ENCODE results near the gene KAT7. TPM values are rescaled to one million over a fixed set of nuclear protein-coding genes. Genes with fewer than 3 reads are reported as not detected.

The KAT7 gene
- total and polyA plus RNA-seq, 2 experiments from 2014 or later: 31.0 to 187 TPM

GRCh38 chr17:49866882-49867413 is 78.5 kb downstream of the KAT7 start:
- Histone ChIP-seq H3K4me3 (no peak overlapping the region), H3K27me3 (ENCODE audit: insufficient read depth) (no peaks in the 10 kb centered on the region), H3K36me3 (ENCODE audit: insufficient read depth) (no peaks in the 10 kb centered on the region), H3K27ac (ENCODE audit: low read depth) (no peak overlapping the region), H2AFZ (no peak overlapping the region), H3K79me2 (replicated peaks; ENCODE audit: insufficient read depth) (no peaks in the 10 kb centered on the region), H3K4me1 (ENCODE audit: insufficient read depth) (peaks cover 25% of the 10 kb centered on the region), H3K4me2 (no peak overlapping the region), H3K9me2 (ENCODE audit: insufficient read depth) (no peaks in the 10 kb centered on the region), H4K20me1 (replicated peaks; ENCODE audit: insufficient read depth) (no peaks in the 10 kb centered on the region), H3F3A (replicated peaks; ENCODE audit: low read depth) (no peaks in the 10 kb centered on the region)
- no peak overlapping the region for H3K4me3 Mint-ChIP-seq
- DNase-seq (ENCODE audit: low spot score) (no peak), ATAC-seq (no peak)
- H3K36me3 Mint-ChIP-seq (ENCODE audit: low read depth): peaks cover 3% of the 10 kb centered on the region; the same call in 1 of the 3 replicates
- H3K27ac Mint-ChIP-seq: no peak overlapping the region
- H3K4me1 Mint-ChIP-seq: peaks cover 37% of the 10 kb centered on the region
- no peaks in the 10 kb centered on the region for H3K9me3 Mint-ChIP-seq
- TF ChIP-seq NANOG (IDR thresholded peaks at IDR 0.05; ENCODE audit: borderline replicate concordance) (no peak), ETS1 (IDR thresholded peaks at IDR 0.05) (no peak), STAT1 (IDR thresholded peaks at IDR 0.05; ENCODE audit: unreplicated experiment) (no peak), ZNF331 (CRISPR knock-in tag; IDR thresholded peaks at IDR 0.05; ENCODE audit: low read depth) (no peak), CTCF (conservative IDR thresholded peaks at IDR 0.05; ENCODE audit: low read depth in 2 of 2) (no peak), POLR2AphosphoS5 (IDR thresholded peaks at IDR 0.05; ENCODE audit: low read depth) (no peak)
- H3K27me3 Mint-ChIP-seq (ENCODE audit: insufficient read depth, low read depth, poor library complexity): peaks cover 17% of the 10 kb centered on the region

- Histone ChIP-seq H3K9me2 (ENCODE audit: insufficient read depth) (no peaks in the 10 kb centered on the region), H3K4me2 (no peak overlapping the region), H3K79me2 (replicated peaks; ENCODE audit: insufficient read depth) (no peaks in the 10 kb centered on the region), H3K36me3 (ENCODE audit: insufficient read depth) (no peaks in the 10 kb centered on the region), H2AFZ (no peak overlapping the region), H3F3A (replicated peaks; ENCODE audit: low read depth) (no peaks in the 10 kb centered on the region), H3K4me1 (ENCODE audit: insufficient read depth) (peaks cover 18% of the 10 kb centered on the region), H3K27ac (ENCODE audit: low read depth) (no peak overlapping the region), H3K27me3 (ENCODE audit: insufficient read depth) (no peaks in the 10 kb centered on the region), H3K4me3 (no peak overlapping the region), H4K20me1 (replicated peaks; ENCODE audit: insufficient read depth) (no peaks in the 10 kb centered on the region)
- Mint-ChIP-seq H3K27ac (no peak overlapping the region), H3K36me3 (ENCODE audit: low read depth) (peaks cover 3% of the 10 kb centered on the region; the same call in 2 of the 3 replicates), H3K27me3 (ENCODE audit: insufficient read depth, low read depth, poor library complexity) (peaks cover 17% of the 10 kb centered on the region), H3K4me3 (no peak overlapping the region; the same call in 2 of the 3 replicates), H3K4me1 (peaks cover 43% of the 10 kb centered on the region), H3K9me3 (no peaks in the 10 kb centered on the region)
- ATAC-seq (no peak), DNase-seq (ENCODE audit: low spot score) (no peak)
- TF ChIP-seq EZH2phosphoT487 (IDR thresholded peaks at IDR 0.05; ENCODE audit: unreplicated experiment): no peak
- no peak for TF ChIP-seq CREB1 (CRISPR knock-in tag; IDR thresholded peaks at IDR 0.05; ENCODE audit: low read depth)
- no peak for TF ChIP-seq REST (IDR thresholded peaks at IDR 0.05; ENCODE audit: unreplicated experiment)
- no peak for TF ChIP-seq NANOG (IDR thresholded peaks at IDR 0.05; ENCODE audit: borderline replicate concordance)
- TF ChIP-seq CTCF (conservative IDR thresholded peaks at IDR 0.05; ENCODE audit: low read depth in 2 of 2): no peak
- TF ChIP-seq ETS1 (IDR thresholded peaks at IDR 0.05): no peak
- TF ChIP-seq ZNF114 (CRISPR knock-in tag; IDR thresholded peaks at IDR 0.05): no peak
- no peak for TF ChIP-seq EZH2 (IDR thresholded peaks at IDR 0.05; ENCODE audit: low read depth, unreplicated experiment)
Measured at GRCh38 chr17:49869038-49869374, 80.5 kb downstream of the KAT7 start.
